ENCODE results near the gene CAPN1.

DNA sequence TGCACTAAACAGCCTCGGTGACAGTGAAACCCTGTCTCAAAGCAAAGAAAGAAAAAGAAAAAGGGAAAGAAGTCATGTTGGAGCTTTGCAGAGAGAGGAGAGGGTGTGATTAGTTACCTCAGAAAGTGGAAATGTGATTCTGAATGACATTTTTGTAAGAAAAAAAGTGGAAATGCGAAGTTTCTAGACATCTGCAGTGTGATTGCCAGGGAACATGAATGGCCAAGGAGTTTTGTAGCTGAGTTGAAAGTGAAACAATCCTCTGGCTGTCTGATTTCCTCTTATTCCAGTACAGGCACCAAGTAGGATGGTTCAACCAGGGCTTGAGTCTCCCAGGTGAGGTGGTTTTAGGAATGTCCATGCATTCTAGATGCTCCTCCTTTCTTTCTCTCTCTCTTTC lies 29.6 kb upstream of the CAPN1 start:
- TF ChIP-seq CTCF (IDR thresholded peaks at IDR 0.05) (no peak), POLR2AphosphoS5 (IDR thresholded peaks at IDR 0.05) (no peak), POLR2A (IDR thresholded peaks at IDR 0.05) (no peak)

Measured in upper lobe of left lung (tissue), 4 donors.